ENCODE results near the gene KRT5.
"Not testable (repeated sequence)": the region's sequence is repeated elsewhere in the genome, so short reads cannot be mapped to it uniquely, and the experiment has no call there.

KRT5 gene

GRCh38 chr12:52493172-52493571, 27.0 kb downstream of the KRT5 start, which contains the start of gene KRT6A:
Gene KRT6A (minus strand): TSS chr12:52493257. CDS start chr12:52493188, 69 bp downstream.
- DNase-seq: no peak

GRCh38 chr12:52492405-52492804, 27.8 kb downstream of the KRT5 start:
- DNase-seq: not testable (repeated sequence)

- DNase-seq: not testable (repeated sequence)
Measured at GRCh38 chr12:52491495-52491894, 28.7 kb downstream of the KRT5 start.

- DNase-seq: no peak
Measured at GRCh38 chr12:52488736-52489135, 31.5 kb downstream of the KRT5 start.

- DNase-seq: not testable (repeated sequence)
Measured at GRCh38 chr12:52487744-52488443, 32.3 kb downstream of the KRT5 start.

GRCh38 chr12:52487211-52487610, 33.0 kb downstream of the KRT5 start:
- no peak for DNase-seq

- DNase-seq: no peak
Measured at GRCh38 chr12:52486166-52487105, 33.8 kb downstream of the KRT5 start.

GRCh38 chr12:52480073-52480472, 40.1 kb downstream of the KRT5 start:
- DNase-seq: no peak

GRCh38 chr12:52477651-52478050, 42.5 kb downstream of the KRT5 start:
- DNase-seq: no peak

GRCh38 chr12:52474212-52474611, 46.0 kb downstream of the KRT5 start:
- DNase-seq: no peak

GRCh38 chr12:52473768-52474167, 46.4 kb downstream of the KRT5 start, which contains the start of gene KRT6C:
Gene KRT6C (minus strand): TSS chr12:52473805. CDS start chr12:52473737, 68 bp downstream.
- no peak for DNase-seq

- no peak for DNase-seq
Measured at GRCh38 chr12:52469853-52470252, 50.3 kb downstream of the KRT5 start.

- DNase-seq: no peak
Measured at GRCh38 chr12:52464897-52465296, 55.3 kb downstream of the KRT5 start.

Data from activated CD4-positive, alpha-beta T cell treated with anti-CD3 and anti-CD28 coated beads for 1 hour (primary cell).